Retinal pigment epithelial cell (primary cell): Measurements from ENCODE around the gene GRM8.
A peak's percentile ranks its signal among the peaks of the same experiment; 100 is the strongest.

Source experiments
- DNase-seq: peaks from one replicate; pipeline ENCODE4 v3.0.0-alpha.2; 2010; ENCODE audit warnings: low read depth
- H3K4me3 ChIP-seq: 2 replicates; pipeline ENCODE4 v1.5.1; 2011; ENCODE audit warnings: mild to moderate bottlenecking, low read length, control low read depth, moderate library complexity
- TF ChIP-seq, protein P1 (sequence below): conservative IDR thresholded peaks from 2 replicates; pipeline ENCODE4 v1.5.1; 2011; ENCODE audit warnings: low read depth, low read length, control low read depth, inconsistent platforms

Gene GRM8

GRCh38 chr7:127251465-127252376, 1.0 kb downstream of the GRM8 start:
- DNase-seq, result no peak
- TF ChIP-seq, protein P1, sequence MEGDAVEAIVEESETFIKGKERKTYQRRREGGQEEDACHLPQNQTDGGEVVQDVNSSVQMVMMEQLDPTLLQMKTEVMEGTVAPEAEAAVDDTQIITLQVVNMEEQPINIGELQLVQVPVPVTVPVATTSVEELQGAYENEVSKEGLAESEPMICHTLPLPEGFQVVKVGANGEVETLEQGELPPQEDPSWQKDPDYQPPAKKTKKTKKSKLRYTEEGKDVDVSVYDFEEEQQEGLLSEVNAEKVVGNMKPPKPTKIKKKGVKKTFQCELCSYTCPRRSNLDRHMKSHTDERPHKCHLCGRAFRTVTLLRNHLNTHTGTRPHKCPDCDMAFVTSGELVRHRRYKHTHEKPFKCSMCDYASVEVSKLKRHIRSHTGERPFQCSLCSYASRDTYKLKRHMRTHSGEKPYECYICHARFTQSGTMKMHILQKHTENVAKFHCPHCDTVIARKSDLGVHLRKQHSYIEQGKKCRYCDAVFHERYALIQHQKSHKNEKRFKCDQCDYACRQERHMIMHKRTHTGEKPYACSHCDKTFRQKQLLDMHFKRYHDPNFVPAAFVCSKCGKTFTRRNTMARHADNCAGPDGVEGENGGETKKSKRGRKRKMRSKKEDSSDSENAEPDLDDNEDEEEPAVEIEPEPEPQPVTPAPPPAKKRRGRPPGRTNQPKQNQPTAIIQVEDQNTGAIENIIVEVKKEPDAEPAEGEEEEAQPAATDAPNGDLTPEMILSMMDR, result no peak
- peak overlapping the region; percentile 65 for H3K4me3 ChIP-seq

- TF ChIP-seq, protein P1, result peak; percentile 1
- DNase-seq, result no peak
- no peak overlapping the region for H3K4me3 ChIP-seq
Observed at GRCh38 chr7:127251036-127251464, 1.7 kb downstream of the GRM8 start.

DNA sequence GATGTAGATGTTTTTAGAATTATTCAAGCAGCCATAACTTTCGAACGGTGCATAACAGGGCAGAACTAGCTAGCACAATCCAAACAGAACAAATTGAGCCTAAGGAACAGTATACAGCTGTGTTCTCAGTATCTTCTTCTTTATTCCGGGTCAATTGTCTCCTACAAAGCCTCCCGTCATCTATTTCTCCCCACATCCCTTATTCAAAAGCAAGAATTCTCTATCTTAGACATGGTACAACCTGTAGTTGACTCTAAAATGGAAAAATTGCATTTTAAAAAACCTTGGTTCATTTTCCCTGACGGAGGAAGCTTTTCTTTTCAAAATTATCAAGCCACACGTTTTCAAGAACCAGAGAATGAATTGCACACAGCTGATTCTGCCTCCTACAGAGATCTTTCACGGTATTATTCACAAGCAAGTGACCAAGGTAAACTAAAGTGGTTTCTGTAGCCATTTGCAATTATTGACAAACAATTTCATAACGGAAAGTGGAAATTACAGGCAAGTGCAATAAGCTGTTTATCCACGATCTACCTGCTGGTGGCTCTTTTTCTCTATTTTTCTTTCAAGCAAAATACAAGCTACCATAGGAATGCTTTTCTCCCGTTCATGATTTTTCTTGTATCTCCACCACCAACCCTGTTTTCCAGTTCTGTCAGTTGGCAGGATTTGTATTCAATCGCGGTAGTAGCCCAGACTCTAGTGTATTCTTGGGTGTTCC, 2.3 kb downstream of the GRM8 start:
- H3K4me3 ChIP-seq, result no peak overlapping the region
- TF ChIP-seq, protein P1, result no peak
- no peak for DNase-seq

GRCh38 chr7:127245607-127246006, 7.1 kb downstream of the GRM8 start:
- no peak overlapping the region for H3K4me3 ChIP-seq
- DNase-seq, result no peak
- TF ChIP-seq, protein P1, result no peak

GRCh38 chr7:127245002-127245401, 7.7 kb downstream of the GRM8 start:
- TF ChIP-seq, protein P1, result no peak
- no peak for DNase-seq
- no peak overlapping the region for H3K4me3 ChIP-seq

DNA sequence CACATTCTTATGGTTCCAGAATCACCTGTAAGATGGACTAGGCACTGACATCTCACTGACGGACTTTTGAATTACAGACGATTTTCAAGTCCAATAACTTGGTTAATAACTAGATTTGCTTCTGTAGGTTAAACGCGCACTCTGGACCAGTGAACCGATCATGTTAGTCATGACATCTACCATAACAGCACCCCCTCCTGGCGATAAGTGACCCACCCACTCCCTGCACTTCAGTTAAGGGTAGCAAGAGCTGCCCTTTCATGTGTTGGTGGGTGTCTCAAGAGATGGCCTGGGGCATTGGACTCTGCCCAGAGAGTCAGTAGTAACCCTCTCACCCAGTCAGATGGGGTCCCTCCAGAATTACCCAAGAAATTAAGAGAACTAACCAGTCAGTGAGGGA, 12.9 kb downstream of the GRM8 start:
- TF ChIP-seq, protein P1, result peak; percentile 32

More for the DNA sequence above, 12.9 kb downstream of the GRM8 start:
- no peak overlapping the region for H3K4me3 ChIP-seq
- no peak for DNase-seq
